Measurements from ENCODE around the gene KRT13. TPM values are rescaled to one million over a fixed set of nuclear protein-coding genes. Genes with fewer than 3 reads are reported as not detected.

The KRT13 gene
- total RNA-seq, 1 donor from 2014 or later, result 1.9 TPM

- no peaks in the 10 kb centered on the region for H3K27me3 ChIP-seq
- H3K4me1 ChIP-seq, result no peaks in the 10 kb centered on the region
- intact Hi-C loops (cut with DNase I), result no loop called here
- TF ChIP-seq CTCF (IDR thresholded peaks at IDR 0.05), result no peak
- H3K36me3 ChIP-seq, result no peaks in the 10 kb centered on the region
- DNase-seq (ENCODE audit: low spot score in 2 of 2), result no peak
- no peak overlapping the region for H3K27ac ChIP-seq
- H3K9me3 ChIP-seq, result no peaks in the 10 kb centered on the region
- no peak overlapping the region for H3K4me3 ChIP-seq
Measured at GRCh38 chr17:41516147-41516829, 10.9 kb upstream of the KRT13 start.

GRCh38 chr17:41513168-41513547 is 7.7 kb upstream of the KRT13 start:
- TF ChIP-seq CTCF (IDR thresholded peaks at IDR 0.05), result no peak
- no peak for DNase-seq (ENCODE audit: low spot score in 2 of 2)
- Histone ChIP-seq H3K4me3 (no peak overlapping the region), H3K36me3 (no peaks in the 10 kb centered on the region), H3K9me3 (no peaks in the 10 kb centered on the region), H3K4me1 (no peaks in the 10 kb centered on the region), H3K27me3 (no peaks in the 10 kb centered on the region), H3K27ac (no peak overlapping the region)
- intact Hi-C loops (cut with DNase I), result no loop called here

GRCh38 chr17:41512546-41513167 is 7.2 kb upstream of the KRT13 start:
- no peak for TF ChIP-seq CTCF (IDR thresholded peaks at IDR 0.05)
- intact Hi-C loops (cut with DNase I), result no loop called here
- H3K27me3 ChIP-seq, result no peaks in the 10 kb centered on the region
- H3K4me1 ChIP-seq, result no peaks in the 10 kb centered on the region
- H3K4me3 ChIP-seq, result no peak overlapping the region
- H3K27ac ChIP-seq, result no peak overlapping the region
- DNase-seq (ENCODE audit: low spot score in 2 of 2), result no peak
- no peaks in the 10 kb centered on the region for H3K36me3 ChIP-seq
- H3K9me3 ChIP-seq, result no peaks in the 10 kb centered on the region

- Histone ChIP-seq H3K9me3 (no peaks in the 10 kb centered on the region), H3K27me3 (no peaks in the 10 kb centered on the region), H3K4me3 (no peak overlapping the region), H3K4me1 (no peaks in the 10 kb centered on the region), H3K36me3 (no peaks in the 10 kb centered on the region), H3K27ac (no peak overlapping the region)
- no peak for DNase-seq (ENCODE audit: low spot score in 2 of 2)
- intact Hi-C loops (cut with DNase I), result no loop called here
- no peak for TF ChIP-seq CTCF (IDR thresholded peaks at IDR 0.05)
Measured at GRCh38 chr17:41511716-41512115, 6.3 kb upstream of the KRT13 start.

GRCh38 chr17:41511116-41511515 is 5.7 kb upstream of the KRT13 start:
- TF ChIP-seq CTCF (IDR thresholded peaks at IDR 0.05), result no peak
- Histone ChIP-seq H3K9me3 (no peaks in the 10 kb centered on the region), H3K4me1 (no peaks in the 10 kb centered on the region), H3K27me3 (no peaks in the 10 kb centered on the region), H3K36me3 (no peaks in the 10 kb centered on the region), H3K4me3 (no peak overlapping the region), H3K27ac (no peak overlapping the region)
- DNase-seq (ENCODE audit: low spot score in 2 of 2), result no peak
- intact Hi-C loops (cut with DNase I), result no loop called here
